Measurements from ENCODE around the gene HNRNPD.
"Not testable (repeated sequence)": the region's sequence is repeated elsewhere in the genome, so short reads cannot be mapped to it uniquely, and the experiment has no call there.

HNRNPD gene

DNA sequence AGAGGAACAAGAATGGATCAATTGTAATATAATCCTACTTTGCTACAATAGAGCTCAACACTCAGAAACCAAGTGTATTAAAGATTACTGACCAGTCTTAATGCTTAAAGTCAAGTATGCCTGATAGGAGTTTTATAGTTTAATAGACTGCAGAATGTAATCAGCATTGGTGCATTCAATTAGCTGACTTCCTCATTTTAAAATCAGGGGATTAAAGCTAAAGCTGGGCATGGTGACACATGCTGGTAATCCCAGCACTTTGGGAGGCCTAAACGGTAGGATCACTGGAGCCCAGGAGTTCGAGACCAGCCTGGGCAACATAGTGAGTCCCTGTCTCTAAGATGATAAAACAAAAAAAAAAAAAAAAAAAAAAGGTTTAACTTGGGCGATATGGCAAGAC lies 45.7 kb upstream of the HNRNPD start:
- TF ChIP-seq REST (IDR thresholded peaks at IDR 0.05; ENCODE audit: insufficient replicate concordance, low read depth), result no peak
- peak; percentile 94 for TF ChIP-seq SPI1 (IDR thresholded peaks at IDR 0.05; ENCODE audit: borderline replicate concordance, low read depth)
- Histone ChIP-seq H3K27ac (replicated peaks) (no peak overlapping the region), H3K4me3 (replicated peaks; ENCODE audit: insufficient read depth, low read length) (no peak overlapping the region), H3K27me3 (ENCODE audit: insufficient read depth, poor library complexity, severe bottlenecking) (no peaks in the 10 kb centered on the region)
- DNase-seq (ENCODE audit: low read depth in 1 of 2, low spot score in 1 of 2), result no peak

DNA sequence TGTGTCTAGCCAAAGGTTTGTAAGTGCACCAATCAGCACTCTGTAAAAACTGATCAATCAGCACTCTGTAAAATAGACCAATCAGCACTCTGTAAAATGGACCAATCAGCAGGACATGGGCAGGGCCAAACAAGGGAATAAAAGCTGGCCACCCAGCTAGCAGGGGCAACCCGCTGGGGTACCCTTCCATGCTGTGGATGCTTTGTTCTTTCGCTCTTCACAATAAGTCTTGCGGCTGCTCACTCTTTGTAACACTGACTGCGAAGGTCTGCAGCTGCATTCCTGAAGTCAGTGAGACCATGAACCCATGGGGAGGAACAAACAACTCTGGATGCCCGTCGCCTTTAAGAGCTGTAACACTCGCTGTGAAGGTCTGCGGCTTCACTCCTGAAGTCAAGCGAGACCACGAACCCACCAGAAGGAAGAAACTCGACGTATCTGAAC lies 42.2 kb upstream of the HNRNPD start:
- Histone ChIP-seq H3K27ac (replicated peaks) (no peak overlapping the region), H3K27me3 (ENCODE audit: insufficient read depth, poor library complexity, severe bottlenecking) (no peaks in the 10 kb centered on the region), H3K4me3 (replicated peaks; ENCODE audit: insufficient read depth, low read length) (no peak overlapping the region)
- DNase-seq (ENCODE audit: low read depth in 1 of 2, low spot score in 1 of 2), result no peak
- TF ChIP-seq REST (IDR thresholded peaks at IDR 0.05; ENCODE audit: insufficient replicate concordance, low read depth), result no peak
- no peak for TF ChIP-seq CTCF (IDR thresholded peaks at IDR 0.05; ENCODE audit: insufficient read depth, low read length)
- no peak for TF ChIP-seq SPI1 (IDR thresholded peaks at IDR 0.05; ENCODE audit: borderline replicate concordance, low read depth)
- no peak for TF ChIP-seq GABPA (IDR thresholded peaks at IDR 0.05; ENCODE audit: low read depth)
- TF ChIP-seq POLR2AphosphoS5 (IDR thresholded peaks at IDR 0.05; ENCODE audit: low read depth), result no peak

- not testable (repeated sequence) for H3K27ac ChIP-seq (replicated peaks); H3K27me3 ChIP-seq (ENCODE audit: insufficient read depth, poor library complexity, severe bottlenecking); DNase-seq (ENCODE audit: low read depth in 1 of 2, low spot score in 1 of 2); H3K4me3 ChIP-seq (replicated peaks; ENCODE audit: insufficient read depth, low read length)
Measured at GRCh38 chr4:82415061-82415460, 41.3 kb upstream of the HNRNPD start.

DNA sequence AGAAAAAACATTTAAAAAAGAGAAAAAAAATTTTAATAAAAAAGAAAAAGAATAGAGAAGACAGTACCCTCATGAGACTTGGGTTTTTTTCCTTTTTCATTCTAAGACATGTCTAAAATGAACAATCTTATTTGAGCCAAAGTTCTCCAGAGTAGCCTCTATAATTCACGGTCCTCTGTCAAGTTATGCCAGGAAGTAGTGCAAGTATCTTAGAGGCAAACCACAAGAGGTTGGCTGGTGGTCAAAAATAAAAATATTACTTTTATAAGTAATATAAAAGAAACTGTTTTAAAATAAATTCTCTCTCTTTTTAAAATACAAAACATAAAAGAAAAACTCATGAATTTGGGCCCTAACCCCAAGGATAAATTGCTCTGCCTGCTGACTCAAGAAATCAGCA lies 29.9 kb upstream of the HNRNPD start:
- H3K27ac ChIP-seq (replicated peaks), result no peak overlapping the region
- TF ChIP-seq REST (IDR thresholded peaks at IDR 0.05; ENCODE audit: insufficient replicate concordance, low read depth) (no peak), CTCF (IDR thresholded peaks at IDR 0.05; ENCODE audit: insufficient read depth, low read length) (no peak), SPI1 (IDR thresholded peaks at IDR 0.05; ENCODE audit: borderline replicate concordance, low read depth) (no peak), GABPA (IDR thresholded peaks at IDR 0.05; ENCODE audit: low read depth) (no peak), POLR2AphosphoS5 (IDR thresholded peaks at IDR 0.05; ENCODE audit: low read depth) (no peak)
- DNase-seq (ENCODE audit: low read depth in 1 of 2, low spot score in 1 of 2), result no peak
- H3K27me3 ChIP-seq (ENCODE audit: insufficient read depth, poor library complexity, severe bottlenecking), result no peaks in the 10 kb centered on the region
- no peak overlapping the region for H3K4me3 ChIP-seq (replicated peaks; ENCODE audit: insufficient read depth, low read length)
